Endodermal cell (in vitro differentiated cells): ENCODE results near the gene CSRNP2. TPM values are rescaled to one million over a fixed set of nuclear protein-coding genes. Genes with fewer than 3 reads are reported as not detected.
"Not testable (repeated sequence)": the region's sequence is repeated elsewhere in the genome, so short reads cannot be mapped to it uniquely, and the experiment has no call there.

Source experiments
- DNase-seq: peaks from one replicate; pipeline ENCODE4 v3.0.0-alpha.2; 2017
- H3K27ac ChIP-seq: 2 replicates; pipeline ENCODE4 v1.5.1; 2013; ENCODE audit warnings: mild to moderate bottlenecking, low read depth, low read length, moderate library complexity
- H3K27me3 ChIP-seq: 2 replicates; pipeline ENCODE4 v1.6.1; 2013; ENCODE audit warnings: mild to moderate bottlenecking, low read length, moderate library complexity; ENCODE audit not compliant: insufficient read depth, control insufficient read depth, poor library complexity, severe bottlenecking
- H3K36me3 ChIP-seq: 2 replicates; pipeline ENCODE4 v1.7.0; 2013; ENCODE audit warnings: mild to moderate bottlenecking, low read length, moderate library complexity; ENCODE audit not compliant: control insufficient read depth, insufficient read depth
- H3K4me1 ChIP-seq: one replicate; pipeline ENCODE4 v1.7.0; 2013; ENCODE audit warnings: low read length; ENCODE audit not compliant: control insufficient read depth, insufficient read depth
- H3K4me3 ChIP-seq: 2 replicates; pipeline ENCODE4 v1.5.1; 2013; ENCODE audit warnings: mild to moderate bottlenecking, low read length, moderate library complexity
- H3K9ac ChIP-seq: 2 replicates; pipeline ENCODE4 v1.6.1; 2013; ENCODE audit warnings: mild to moderate bottlenecking, low read length, moderate library complexity; ENCODE audit not compliant: poor library complexity, severe bottlenecking; ENCODE audit errors: extremely low read depth
- H3K9me3 ChIP-seq: 2 replicates; pipeline ENCODE4 v1.6.1; 2013; ENCODE audit warnings: mild to moderate bottlenecking, low read length, moderate library complexity; ENCODE audit not compliant: control insufficient read depth
- H3K27ac Mint-ChIP-seq: 2 replicates; pipeline ENCODE4 v1.8.0; 2020; ENCODE audit warnings: mixed read lengths
- H3K27me3 Mint-ChIP-seq: 2 replicates; pipeline ENCODE4 v1.8.0; 2021; ENCODE audit warnings: mild to moderate bottlenecking, mixed read lengths; ENCODE audit not compliant: insufficient read depth
- H3K36me3 Mint-ChIP-seq: 2 replicates; pipeline ENCODE4 v1.8.0; 2020; ENCODE audit warnings: low read depth, mixed read lengths
- H3K4me1 Mint-ChIP-seq: 2 replicates; pipeline ENCODE4 v1.8.0; 2020; ENCODE audit warnings: mixed read lengths
- H3K4me3 Mint-ChIP-seq: 2 replicates; pipeline ENCODE4 v1.8.0; 2020; ENCODE audit warnings: mild to moderate bottlenecking, moderate library complexity, mixed read lengths
- H3K9me3 Mint-ChIP-seq: 2 replicates; pipeline ENCODE4 v1.8.0; 2020; ENCODE audit warnings: mild to moderate bottlenecking, mixed read lengths
- CTCF ChIP-seq: fragments of 200-600 bp; sonication (generic); conservative IDR thresholded peaks from 2 replicates; pipeline ENCODE4 v1.5.0; 2021; ENCODE audit warnings: antibody characterized with exemption, mild to moderate bottlenecking
- WGBS, 2 experiments: methylation state at CpG; one replicate each; pipeline versions ENCODE4 v1.1.5 to v1.1.7; 2013; ENCODE audit warnings: missing lambda C conversion rate in 2 of 2, mixed read lengths in 1 of 2; ENCODE audit not compliant: insufficient coverage in 1 of 2, insufficient read length in 1 of 2; 5-methylcytosine and 5-hydroxymethylcytosine counted together
- total RNA-seq, 2 donors: library from RNA; stranded (reverse); fragmentation: NEBNext Ultra II Directional in 1 of 2; extraction: Animal tissue kit (Norgen Biotek cat#: 25700) in 1 of 2; gene quantifications; 2 replicates in 1 of 2; 3 replicates in 1 of 2; pipeline ENCODE4 v1.2.1, GENCODE V29; 2021

The CSRNP2 gene
- total RNA-seq, 2 donors from 2014 or later = 45.7 to 52.1 TPM

- Mint-ChIP-seq H3K4me1 (peaks cover 23% of the 10 kb centered on the region), H3K27ac (no peak overlapping the region), H3K4me3 (peak overlapping the region; percentile 100), H3K36me3 (peaks cover 22% of the 10 kb centered on the region), H3K27me3 (no peaks in the 10 kb centered on the region), H3K9me3 (no peaks in the 10 kb centered on the region)
- Histone ChIP-seq H3K27ac (no peak overlapping the region), H3K36me3 (no peaks in the 10 kb centered on the region), H3K9ac (no peak overlapping the region), H3K4me1 (no peaks in the 10 kb centered on the region), H3K9me3 (no peaks in the 10 kb centered on the region), H3K4me3 (peak overlapping the region; percentile 89), H3K27me3 (no peaks in the 10 kb centered on the region)
- no peak for DNase-seq
- 86 to 91% methylated on average over 1 of the region's 1 CpG for WGBS, 2 experiments
- TF ChIP-seq CTCF = no peak
These were observed 2.0 kb downstream of the CSRNP2 start for GRCh38 chr12:51081421-51081820.

GRCh38 chr12:51080136-51080535 is 3.3 kb downstream of the CSRNP2 start:
- Histone ChIP-seq H3K4me1 (no peaks in the 10 kb centered on the region), H3K9ac (no peak overlapping the region), H3K36me3 (no peaks in the 10 kb centered on the region), H3K9me3 (no peaks in the 10 kb centered on the region), H3K4me3 (no peak overlapping the region), H3K27me3 (no peaks in the 10 kb centered on the region), H3K27ac (no peak overlapping the region)
- Mint-ChIP-seq H3K4me3 (no peak overlapping the region), H3K27ac (no peak overlapping the region), H3K27me3 (no peaks in the 10 kb centered on the region), H3K9me3 (no peaks in the 10 kb centered on the region), H3K4me1 (peaks cover 23% of the 10 kb centered on the region), H3K36me3 (peaks cover 27% of the 10 kb centered on the region)
- no peak for DNase-seq
- no peak for TF ChIP-seq CTCF
- 88 to 96% methylated on average over 3 to 4 of the region's 4 CpGs for WGBS, 2 experiments

GRCh38 chr12:51078866-51079265 is 4.5 kb downstream of the CSRNP2 start:
- not testable (repeated sequence) for H3K27ac Mint-ChIP-seq, DNase-seq, H3K27me3 Mint-ChIP-seq, H3K4me3 Mint-ChIP-seq, H3K9me3 Mint-ChIP-seq, H3K9me3 ChIP-seq, H3K27ac ChIP-seq, H3K27me3 ChIP-seq, H3K4me1 ChIP-seq, H3K9ac ChIP-seq, H3K36me3 ChIP-seq, H3K4me3 ChIP-seq
- Mint-ChIP-seq H3K36me3 (peaks cover 31% of the 10 kb centered on the region), H3K4me1 (peaks cover 23% of the 10 kb centered on the region)
- 100% methylated on average over 5 of the region's 6 CpGs; no CpG with 5 or more reads in 1 of the 2 experiments for WGBS, 2 experiments

GRCh38 chr12:51078346-51078745 is 5.0 kb downstream of the CSRNP2 start:
- 96 to 100% methylated on average over 2 to 4 of the region's 5 CpGs for WGBS, 2 experiments
- Mint-ChIP-seq H3K36me3 (peaks cover 36% of the 10 kb centered on the region), H3K4me1 (peaks cover 21% of the 10 kb centered on the region)
- not testable (repeated sequence) for H3K27ac Mint-ChIP-seq, H3K4me3 Mint-ChIP-seq, H3K9me3 Mint-ChIP-seq, H3K27me3 Mint-ChIP-seq, H3K9me3 ChIP-seq, H3K4me1 ChIP-seq, H3K27me3 ChIP-seq, DNase-seq, H3K27ac ChIP-seq, H3K9ac ChIP-seq, H3K4me3 ChIP-seq
- H3K36me3 ChIP-seq = peaks cover 11% of the 10 kb centered on the region
